Measurements from ENCODE around the gene GP2. TPM values are rescaled to one million over a fixed set of nuclear protein-coding genes. Genes with fewer than 3 reads are reported as not detected.
"Not testable (repeated sequence)": the region's sequence is repeated elsewhere in the genome, so short reads cannot be mapped to it uniquely, and the experiment has no call there.

GP2 gene
- total RNA-seq, 1 experiment from 2014 or later, result not detected

- DNase-seq (ENCODE audit: low read depth), result no peak
Observed at GRCh38 chr16:20325005-20325404, 2.3 kb downstream of the GP2 start.

GRCh38 chr16:20323591-20324117, 3.7 kb downstream of the GP2 start:
- DNase-seq (ENCODE audit: low read depth), result no peak

- DNase-seq (ENCODE audit: low read depth), result no peak
Observed at GRCh38 chr16:20322696-20323095, 4.6 kb downstream of the GP2 start.

- DNase-seq (ENCODE audit: low read depth), result no peak
Observed at GRCh38 chr16:20321671-20322070, 5.6 kb downstream of the GP2 start.

GRCh38 chr16:20321051-20321450, 6.3 kb downstream of the GP2 start:
- not testable (repeated sequence) for DNase-seq (ENCODE audit: low read depth)

GRCh38 chr16:20320592-20320991, 6.7 kb downstream of the GP2 start:
- DNase-seq (ENCODE audit: low read depth), result no peak

GRCh38 chr16:20320178-20320577, 7.1 kb downstream of the GP2 start:
- DNase-seq (ENCODE audit: low read depth), result no peak

GRCh38 chr16:20319406-20319805, 7.9 kb downstream of the GP2 start:
- DNase-seq (ENCODE audit: low read depth), result no peak

- DNase-seq (ENCODE audit: low read depth), result no peak
Observed at GRCh38 chr16:20318437-20318836, 8.9 kb downstream of the GP2 start.

GRCh38 chr16:20318006-20318405, 9.3 kb downstream of the GP2 start:
- DNase-seq (ENCODE audit: low read depth), result no peak

- no peak for DNase-seq (ENCODE audit: low read depth)
Observed at GRCh38 chr16:20317117-20317516, 10.2 kb downstream of the GP2 start.

- DNase-seq (ENCODE audit: low read depth), result no peak
Observed at GRCh38 chr16:20316715-20317114, 10.6 kb downstream of the GP2 start.

- DNase-seq (ENCODE audit: low read depth), result no peak
Observed at GRCh38 chr16:20315764-20316163, 11.5 kb downstream of the GP2 start.

- DNase-seq (ENCODE audit: low read depth), result no peak
Observed at GRCh38 chr16:20314575-20314974, 12.7 kb downstream of the GP2 start.

- no peak for DNase-seq (ENCODE audit: low read depth)
Observed at GRCh38 chr16:20313741-20314140, 13.6 kb downstream of the GP2 start.

- not testable (repeated sequence) for DNase-seq (ENCODE audit: low read depth)
Observed at GRCh38 chr16:20312536-20313095, 14.7 kb downstream of the GP2 start.

- no peak for DNase-seq (ENCODE audit: low read depth)
Observed at GRCh38 chr16:20311548-20311947, 15.8 kb downstream of the GP2 start.

- no peak for DNase-seq (ENCODE audit: low read depth)
Observed at GRCh38 chr16:20310421-20311395, 16.6 kb downstream of the GP2 start.

GRCh38 chr16:20309786-20310185, 17.5 kb downstream of the GP2 start:
- no peak for DNase-seq (ENCODE audit: low read depth)

GRCh38 chr16:20308801-20309590, 18.3 kb downstream of the GP2 start:
- DNase-seq (ENCODE audit: low read depth), result no peak

- DNase-seq (ENCODE audit: low read depth), result no peak
Observed at GRCh38 chr16:20308266-20308665, 19.0 kb downstream of the GP2 start.

- DNase-seq (ENCODE audit: low read depth), result no peak
Observed at GRCh38 chr16:20307791-20308190, 19.5 kb downstream of the GP2 start.
